IMR-90 (cell line): ENCODE measurements around the gene EDN2. TPM values are rescaled to one million over a fixed set of nuclear protein-coding genes. Genes with fewer than 3 reads are reported as not detected.

ENCODE experiments used
- ATAC-seq: fragments of 200-7000 bp; cut with Tn5 transposase; 2 replicates; pipeline ENCODE4 v1.9.1; 2020; ENCODE audit warnings: low read depth, mild to moderate bottlenecking, moderate library complexity
- BruUV-seq: library from RNA; stranded (reverse); fragments of 400-500 nt; replicated peaks from 2 replicates; lab custom pipeline; 2021; lab: Mats Ljungman, UMichigan
- CTCF ChIA-PET: fragments of 300-600 bp; formaldehyde crosslinking; extraction: SDS; loops from one replicate; lab custom pipeline; 2021; ENCODE audit warnings: antibody characterized with exemption; lab: Yijun Ruan, JAX
- POLR2A ChIA-PET: fragments of 300-600 bp; sonication (Branson Sonifier 250); formaldehyde crosslinking; loops from one replicate; lab custom pipeline; 2022; ENCODE audit warnings: antibody characterized with exemption; ENCODE audit not compliant: unreplicated experiment; lab: Charles Lee
- DNase-seq: peaks from one replicate; pipeline ENCODE4 v3.0.0; 2013
- H2AFZ ChIP-seq: replicated peaks from 2 replicates; pipeline ENCODE3; 2013; ENCODE audit warnings: low read length, mild to moderate bottlenecking; ENCODE audit not compliant: poor library complexity
- H2AK5ac ChIP-seq: 2 replicates; pipeline ENCODE4 v1.6.1; 2013; ENCODE audit warnings: low read depth, low read length, inconsistent platforms
- H2AK9ac ChIP-seq: replicated peaks from 2 replicates; pipeline ENCODE3; 2013; ENCODE audit warnings: mild to moderate bottlenecking, low read depth, low read length, moderate library complexity; ENCODE audit not compliant: poor library complexity
- H2BK120ac ChIP-seq: 2 replicates; pipeline ENCODE4 v1.6.1; 2013; ENCODE audit warnings: low read depth, low read length, inconsistent platforms
- H2BK15ac ChIP-seq: 3 replicates; pipeline ENCODE4 v1.6.1; 2013; ENCODE audit warnings: low read depth, low read length, inconsistent platforms
- H2BK20ac ChIP-seq: 2 replicates; pipeline ENCODE4 v1.6.1; 2013; ENCODE audit warnings: low read depth, mild to moderate bottlenecking, inconsistent platforms, low read length, moderate library complexity
- H2BK5ac ChIP-seq: 2 replicates; pipeline ENCODE4 v1.6.1; 2013; ENCODE audit warnings: mild to moderate bottlenecking, low read depth, low read length, inconsistent platforms; ENCODE audit not compliant: poor library complexity, severe bottlenecking
- H3K14ac ChIP-seq: replicated peaks from 2 replicates; pipeline ENCODE4 v1.6.1; 2013; ENCODE audit warnings: low read depth, low read length, inconsistent platforms
- H3K18ac ChIP-seq: 2 replicates; pipeline ENCODE4 v1.6.1; 2013; ENCODE audit warnings: low read depth, low read length, control low read depth
- H3K23ac ChIP-seq: 2 replicates; pipeline ENCODE4 v1.6.1; 2013; ENCODE audit warnings: low read depth, low read length, inconsistent platforms
- H3K27ac ChIP-seq: 2 replicates; pipeline ENCODE4 v1.5.1; 2013; ENCODE audit warnings: mild to moderate bottlenecking, control low read depth, low read length; ENCODE audit not compliant: insufficient read depth
- H3K27me3 ChIP-seq: 2 replicates; pipeline ENCODE4 v1.6.1; 2013; ENCODE audit warnings: low read length; ENCODE audit not compliant: control insufficient read depth, insufficient read depth
- H3K36me3 ChIP-seq: 2 replicates; pipeline ENCODE4 v1.6.1; 2013; ENCODE audit warnings: low read length, mixed read lengths; ENCODE audit not compliant: control insufficient read depth, insufficient read depth
- H3K4ac ChIP-seq: 2 replicates; pipeline ENCODE4 v1.6.1; 2013; ENCODE audit warnings: low read depth, low read length, inconsistent platforms
- H3K4me1 ChIP-seq: 2 replicates; pipeline ENCODE4 v1.6.1; 2013; ENCODE audit warnings: low read length, mixed read lengths; ENCODE audit not compliant: control insufficient read depth, insufficient read depth
- H3K4me2 ChIP-seq: 2 replicates; pipeline ENCODE4 v1.6.1; 2013; ENCODE audit warnings: low read depth, mild to moderate bottlenecking, control low read depth, low read length, moderate library complexity
- H3K4me3 ChIP-seq: 2 replicates; pipeline ENCODE4 v1.5.1; 2013; ENCODE audit warnings: low read depth, mild to moderate bottlenecking, control low read depth, low read length, moderate library complexity; ENCODE audit not compliant: insufficient read depth
- H3K56ac ChIP-seq: 2 replicates; pipeline ENCODE4 v1.6.1; 2013; ENCODE audit warnings: low read length, inconsistent platforms; ENCODE audit not compliant: insufficient read depth; ENCODE audit errors: extremely low read depth
- H3K79me1 ChIP-seq, 2 experiments: 2 replicates each; pipeline ENCODE4 v1.6.1; 2013; ENCODE audit warnings: low read length in 2 of 2, inconsistent platforms in 1 of 2, low read depth in 1 of 2
- H3K9ac ChIP-seq: 2 replicates; pipeline ENCODE4 v1.6.1; 2013; ENCODE audit warnings: low read depth, low read length, control low read depth
- H3K9me1 ChIP-seq: 2 replicates; pipeline ENCODE4 v1.6.1; 2013; ENCODE audit warnings: low read length, inconsistent platforms; ENCODE audit not compliant: insufficient read depth
- H3K9me3 ChIP-seq: 2 replicates; pipeline ENCODE4 v1.6.1; 2013; ENCODE audit warnings: low read length; ENCODE audit not compliant: control insufficient read depth, insufficient read depth
- H4K20me1 ChIP-seq: 2 replicates; pipeline ENCODE4 v1.6.1; 2013; ENCODE audit warnings: low read length, inconsistent platforms; ENCODE audit not compliant: insufficient read depth
- H4K5ac ChIP-seq: 2 replicates; pipeline ENCODE4 v1.6.1; 2013; ENCODE audit warnings: mild to moderate bottlenecking, low read depth, low read length, control low read depth
- H4K8ac ChIP-seq, 2 experiments: 2 replicates each; pipeline ENCODE4 v1.6.1; 2013; ENCODE audit warnings: low read depth in 2 of 2, low read length in 2 of 2, control low read depth in 1 of 2, inconsistent platforms in 1 of 2
- H4K91ac ChIP-seq: 2 replicates; pipeline ENCODE4 v1.6.1; 2013; ENCODE audit warnings: low read depth, low read length, inconsistent platforms; ENCODE audit not compliant: insufficient read depth
- POLR2A ChIP-seq: IDR thresholded peaks from 2 replicates; pipeline ENCODE4 v1.6.1; 2012; ENCODE audit warnings: mild to moderate bottlenecking, low read depth, low read length
- WGBS, 2 experiments: methylation state at CpG; one replicate each; pipeline versions ENCODE4 v1.1.5 to v1.1.7; 2013; ENCODE audit warnings: missing lambda C conversion rate in 2 of 2; ENCODE audit not compliant: insufficient read length in 1 of 2; ENCODE audit errors: extremely low coverage in 2 of 2; 5-methylcytosine and 5-hydroxymethylcytosine counted together
- dilution Hi-C: fragments of 300-500 bp; cut with HindIII; formaldehyde crosslinking; loops from one replicate; pipeline ENCODE4 v1.14.3; 2018; ENCODE audit warnings: low sequenced_read_pairs; ENCODE audit not compliant: unreplicated experiment
- in situ Hi-C: fragments of 300-500 bp; cut with MboI; formaldehyde crosslinking; loops from 3 replicates; pipeline ENCODE4 v1.14.3; 2019; ENCODE audit warnings: low sequenced_read_pairs, inconsistent platforms, mixed read lengths
- intact Hi-C: fragments of 100-400 bp; cut with micrococcal nuclease; formaldehyde crosslinking; loops from 2 replicates; pipeline ENCODE4 v1.10.0; 2022
- polyA plus RNA-seq, 3 experiments: library from polyadenylated mRNA; depleted of rRNA; stranded (reverse); fragments of >200 nt; gene quantifications; 2 replicates each; pipeline ENCODE4 v1.2.3, GENCODE V29; 2012; ENCODE audit warnings: low replicate concordance in 1 of 3
- total RNA-seq: library from RNA; depleted of rRNA; stranded (reverse); fragments of >200 nt; gene quantifications from 2 replicates; pipeline ENCODE4 v1.2.3, GENCODE V29; 2012

EDN2 gene
- total and polyA plus RNA-seq, 2 of the 4 experiments (the other 2 are of a cell fraction), result 0.27 TPM; not detected in 1

DNA sequence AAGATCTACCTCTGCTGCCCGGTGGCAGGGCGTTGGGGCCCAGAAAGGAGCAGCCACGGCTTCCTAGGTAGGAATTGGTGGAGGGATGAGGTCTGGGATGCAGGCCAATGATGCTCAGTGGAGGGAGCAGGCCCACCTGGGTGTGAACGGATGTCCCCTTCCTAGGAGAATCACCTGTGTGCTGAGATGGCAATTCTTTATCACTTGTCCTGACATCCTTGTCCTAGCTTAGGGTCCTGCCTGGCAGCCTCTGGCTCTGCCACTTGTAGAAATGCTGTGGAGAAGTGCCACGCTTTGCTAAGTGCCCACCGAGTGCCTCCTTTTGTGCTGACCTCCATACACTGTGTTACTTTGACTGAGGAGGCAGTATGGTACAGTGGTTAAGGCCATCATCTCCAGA is 12.8 kb downstream of the EDN2 start:
- ATAC-seq (no peak), DNase-seq (no peak)
- Histone ChIP-seq H2AK5ac (no peak overlapping the region; the same call in 1 of the 2 replicates), H4K8ac (no peak overlapping the region), H4K20me1 (no peaks in the 10 kb centered on the region), H3K4me3 (no peak overlapping the region), H3K18ac (no peak overlapping the region), H3K79me1 (no peaks in the 10 kb centered on the region), H3K14ac (no peak overlapping the region), H2AFZ (no peak overlapping the region), H3K9me3 (no peaks in the 10 kb centered on the region), H3K27ac (no peak overlapping the region), H2BK15ac (no peak overlapping the region), H4K91ac (no peak overlapping the region), H3K4me2 (no peak overlapping the region), H3K36me3 (no peaks in the 10 kb centered on the region), H3K23ac (no peak overlapping the region), H4K5ac (no peak overlapping the region), H3K4ac (no peak overlapping the region), H3K9ac (no peak overlapping the region), H2BK5ac (no peak overlapping the region), H3K9me1 (no peaks in the 10 kb centered on the region), H2BK120ac (no peak overlapping the region), H2AK9ac (no peak overlapping the region), H3K56ac (no peak overlapping the region), H2BK20ac (no peak overlapping the region), H3K4me1 (no peaks in the 10 kb centered on the region), H3K27me3 (peaks cover 34% of the 10 kb centered on the region)
- WGBS, 2 experiments, result no CpG with 5 or more reads among the region's 6 CpGs
- CTCF ChIA-PET, result no interaction called here
- dilution Hi-C loops (no loop called here), in situ Hi-C loops (no loop called here), intact Hi-C loops (no loop called here)
- TF ChIP-seq POLR2A, result no peak
- BruUV-seq, result no TSS peak
- POLR2A ChIA-PET, result no interaction called here
